IPS-NIHi7 (cell line): Measurements from ENCODE around the gene GNAQ.

Source experiments
- DNase-seq: peaks from one replicate; pipeline ENCODE4 v3.0.0; 2012; ENCODE audit warnings: mixed read lengths; ENCODE audit errors: extremely low spot score

GNAQ gene

GRCh38 chr9:77816641-77817341, 214.8 kb downstream of the GNAQ start:
- no peak for DNase-seq

- no peak for DNase-seq
Measured at GRCh38 chr9:77815260-77815659, 216.4 kb downstream of the GNAQ start.

- no peak for DNase-seq
Measured at GRCh38 chr9:77811832-77812231, 219.8 kb downstream of the GNAQ start.

- DNase-seq: no peak
Measured at GRCh38 chr9:77810637-77811119, 220.9 kb downstream of the GNAQ start.

GRCh38 chr9:77810047-77810446, 221.6 kb downstream of the GNAQ start:
- no peak for DNase-seq

GRCh38 chr9:77809552-77809951, 222.1 kb downstream of the GNAQ start:
- no peak for DNase-seq

- DNase-seq: no peak
Measured at GRCh38 chr9:77808751-77809081, 222.9 kb downstream of the GNAQ start.

GRCh38 chr9:77807846-77808750, 223.5 kb downstream of the GNAQ start:
- DNase-seq: no peak

- no peak for DNase-seq
Measured at GRCh38 chr9:77807281-77807683, 224.3 kb downstream of the GNAQ start.

- DNase-seq: no peak
Measured at GRCh38 chr9:77806741-77807140, 224.9 kb downstream of the GNAQ start.

GRCh38 chr9:77805810-77806209, 225.8 kb downstream of the GNAQ start:
- no peak for DNase-seq

GRCh38 chr9:77803423-77803822, 228.2 kb downstream of the GNAQ start:
- DNase-seq: no peak

- no peak for DNase-seq
Measured at GRCh38 chr9:77802515-77803293, 228.9 kb downstream of the GNAQ start.

GRCh38 chr9:77802064-77802463, 229.5 kb downstream of the GNAQ start:
- DNase-seq: no peak

GRCh38 chr9:77800924-77801551, 230.6 kb downstream of the GNAQ start:
- no peak for DNase-seq

GRCh38 chr9:77798140-77798539, 233.5 kb downstream of the GNAQ start:
- DNase-seq: no peak

- DNase-seq: no peak
Measured at GRCh38 chr9:77794985-77795384, 236.6 kb downstream of the GNAQ start.

GRCh38 chr9:77793849-77794248, 237.8 kb downstream of the GNAQ start:
- no peak for DNase-seq

GRCh38 chr9:77789891-77790290, 241.7 kb downstream of the GNAQ start:
- DNase-seq: no peak

- DNase-seq: no peak
Measured at GRCh38 chr9:77785341-77785740, 246.3 kb downstream of the GNAQ start.

GRCh38 chr9:77783518-77783917, 248.1 kb downstream of the GNAQ start:
- no peak for DNase-seq

GRCh38 chr9:77779010-77779409, 252.6 kb downstream of the GNAQ start:
- no peak for DNase-seq
